Activated T-helper 1 cell treated with anti-CD3 and anti-CD28 coated beads, Interleukin-12 subunit alpha, Interleukin-12 subunit beta, Interleukin-2, Interleukin-4 antibody, amounts not matched to agents 30 ng/mL and 10 ng/mL and 1 ng/mL, durations not matched to agents 14 hours and 24 hours and 36 hours (primary cell): ENCODE data around the gene TAC3. TPM values are rescaled to one million over a fixed set of nuclear protein-coding genes. Genes with fewer than 3 reads are reported as not detected.

Experiments used
- DNase-seq: peaks from one replicate; pipeline ENCODE4 v3.0.0; 2021; ENCODE audit warnings: low spot score
- H3K27ac Mint-ChIP-seq: one replicate; pipeline ENCODE4 v1.8.0; 2021; ENCODE audit warnings: mild to moderate bottlenecking, mixed read lengths
- H3K27me3 Mint-ChIP-seq: one replicate; pipeline ENCODE4 v1.8.0; 2022; ENCODE audit warnings: mild to moderate bottlenecking, moderate library complexity, mixed read lengths; ENCODE audit not compliant: insufficient read depth
- H3K36me3 Mint-ChIP-seq: one replicate; pipeline ENCODE4 v1.8.0; 2021; ENCODE audit warnings: low read depth, mixed read lengths
- H3K4me1 Mint-ChIP-seq: one replicate; pipeline ENCODE4 v1.8.0; 2021; ENCODE audit warnings: low read depth, mixed read lengths
- H3K4me3 Mint-ChIP-seq: one replicate; pipeline ENCODE4 v1.8.0; 2021; ENCODE audit warnings: mild to moderate bottlenecking, moderate library complexity, mixed read lengths
- H3K9me3 Mint-ChIP-seq: one replicate; pipeline ENCODE4 v1.8.0; 2021; ENCODE audit warnings: mixed read lengths
- intact Hi-C: fragments of 100-400 bp; cut with micrococcal nuclease; formaldehyde crosslinking; loops from one replicate; pipeline ENCODE4 v1.15.1; 2024
- total RNA-seq: library from RNA; stranded (reverse); gene quantifications from 2 replicates; pipeline ENCODE4 v1.2.3, GENCODE V29; 2022

Gene TAC3
- total RNA-seq, 1 donor from 2014 or later, result 0.34 TPM

DNA sequence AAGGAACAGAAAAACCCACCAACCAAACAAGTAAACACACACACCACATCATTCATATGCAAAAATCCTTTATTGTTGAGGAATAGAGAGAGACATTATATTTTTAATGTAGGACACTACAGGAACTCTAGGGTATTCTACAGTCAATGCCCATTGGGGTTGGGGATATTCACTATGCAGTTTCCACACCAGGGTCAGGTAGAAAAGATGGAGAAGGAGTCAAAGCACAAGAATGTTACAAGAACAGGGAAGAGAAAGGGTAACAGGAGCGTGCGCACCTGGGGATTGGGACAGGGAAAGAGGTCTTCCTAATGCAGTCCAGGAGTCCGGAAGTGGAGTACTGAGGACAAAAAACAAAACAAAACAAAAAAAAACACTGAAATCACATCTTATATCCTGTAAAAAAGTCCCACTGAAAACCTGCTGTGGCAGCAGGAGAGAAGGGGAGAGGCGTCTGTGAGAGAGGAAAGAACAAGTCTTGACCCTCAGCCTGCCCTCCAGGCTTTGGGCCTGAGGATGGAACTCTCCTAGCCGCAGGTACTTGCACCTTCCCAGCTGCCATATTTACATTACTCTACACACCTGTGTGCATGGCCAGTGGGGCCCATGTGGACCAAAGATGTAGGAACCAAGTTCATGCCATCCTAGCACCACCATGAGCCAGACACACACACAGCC, 6.2 kb downstream of the TAC3 start:
- Mint-ChIP-seq H3K27me3 (peaks cover 12% of the 10 kb centered on the region), H3K4me1 (peaks cover 47% of the 10 kb centered on the region), H3K4me3 (no peak overlapping the region), H3K27ac (no peak overlapping the region), H3K36me3 (peaks cover 5% of the 10 kb centered on the region), H3K9me3 (no peaks in the 10 kb centered on the region)
- DNase-seq, result no peak
- intact Hi-C loops, result no loop called here

- peak overlapping the region; percentile 34 for H3K4me3 Mint-ChIP-seq
- peak overlapping the region; percentile 37 for H3K27ac Mint-ChIP-seq
- intact Hi-C loops, result loop anchor here (1.0 kb wide), 5 partner anchors 23 to 175 kb away; no protein-coding TSS in a partner anchor
- DNase-seq, result no peak
- H3K36me3 Mint-ChIP-seq, result peaks cover 18% of the 10 kb centered on the region
- H3K9me3 Mint-ChIP-seq, result no peaks in the 10 kb centered on the region
- H3K27me3 Mint-ChIP-seq, result peaks cover 3% of the 10 kb centered on the region
- peaks cover 52% of the 10 kb centered on the region for H3K4me1 Mint-ChIP-seq
Measured at GRCh38 chr12:57008178-57008577, 8.2 kb downstream of the TAC3 start.

- DNase-seq, result no peak
- intact Hi-C loops, result loop anchor here (1.0 kb wide), 1 partner anchor 250 kb away; no protein-coding TSS in a partner anchor
- peaks cover 23% of the 10 kb centered on the region for H3K36me3 Mint-ChIP-seq
- H3K4me3 Mint-ChIP-seq, result peak overlapping the region; percentile 93
- H3K27me3 Mint-ChIP-seq, result no peaks in the 10 kb centered on the region
- H3K27ac Mint-ChIP-seq, result peak overlapping the region; percentile 80
- H3K4me1 Mint-ChIP-seq, result peaks cover 49% of the 10 kb centered on the region
- H3K9me3 Mint-ChIP-seq, result no peaks in the 10 kb centered on the region
Measured at GRCh38 chr12:57006809-57007475, 9.4 kb downstream of the TAC3 start.

GRCh38 chr12:57005980-57006808, 10.1 kb downstream of the TAC3 start, which contains the start of gene ZBTB39:
ZBTB39 (minus strand) TSS chr12:57006546; CDS start chr12:57004917, 1,629 bp downstream.
- DNase-seq, result peak; percentile 65
- H3K4me1 Mint-ChIP-seq, result peaks cover 47% of the 10 kb centered on the region
- peak within 1 kb of the TSS; percentile 85 for H3K27ac Mint-ChIP-seq
- H3K4me3 Mint-ChIP-seq, result peak within 1 kb of the TSS; percentile 93
- H3K36me3 Mint-ChIP-seq, result peaks cover 28% of the 10 kb centered on the region
- no peaks in the 10 kb centered on the region for H3K9me3 Mint-ChIP-seq
- intact Hi-C loops, result loop anchor here (1.0 kb wide), 1 partner anchor 249 kb away; no protein-coding TSS in a partner anchor
- no peaks in the 10 kb centered on the region for H3K27me3 Mint-ChIP-seq

- peaks cover 31% of the 10 kb centered on the region for H3K36me3 Mint-ChIP-seq
- peaks cover 54% of the 10 kb centered on the region for H3K4me1 Mint-ChIP-seq
- no peaks in the 10 kb centered on the region for H3K27me3 Mint-ChIP-seq
- no peak overlapping the region for H3K27ac Mint-ChIP-seq
- intact Hi-C loops, result no loop called here
- peak overlapping the region; percentile 93 for H3K4me3 Mint-ChIP-seq
- no peaks in the 10 kb centered on the region for H3K9me3 Mint-ChIP-seq
- no peak for DNase-seq
Measured at GRCh38 chr12:57004651-57005050, 11.7 kb downstream of the TAC3 start.

GRCh38 chr12:57003395-57003794, 12.9 kb downstream of the TAC3 start:
- H3K9me3 Mint-ChIP-seq, result no peaks in the 10 kb centered on the region
- no peaks in the 10 kb centered on the region for H3K27me3 Mint-ChIP-seq
- no peak overlapping the region for H3K27ac Mint-ChIP-seq
- H3K4me3 Mint-ChIP-seq, result no peak overlapping the region
- peaks cover 66% of the 10 kb centered on the region for H3K4me1 Mint-ChIP-seq
- intact Hi-C loops, result no loop called here
- DNase-seq, result no peak
- peaks cover 35% of the 10 kb centered on the region for H3K36me3 Mint-ChIP-seq

DNA sequence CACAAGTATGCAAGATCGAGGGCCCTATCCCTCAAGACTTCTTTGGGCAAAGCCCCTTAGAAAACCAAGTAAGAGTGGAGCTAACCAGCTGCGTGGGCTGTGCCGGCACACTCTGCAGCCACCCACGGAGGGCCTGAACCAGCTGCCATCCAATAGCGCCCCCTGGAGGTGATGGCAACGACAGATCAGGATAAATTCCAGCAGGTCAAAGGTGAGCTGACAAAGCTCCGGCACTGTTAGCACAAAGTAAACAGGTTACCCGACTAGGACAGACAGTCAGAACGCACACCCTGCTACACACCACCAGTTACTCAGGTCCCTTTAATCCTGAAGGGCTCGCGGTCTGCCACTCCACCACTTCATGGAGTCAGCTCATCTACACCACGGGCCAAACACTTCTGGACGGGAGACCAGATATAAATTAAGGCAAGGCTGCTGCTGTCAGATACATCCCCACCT, 14.9 kb downstream of the TAC3 start:
- Mint-ChIP-seq H3K4me3 (no peak overlapping the region), H3K27me3 (no peaks in the 10 kb centered on the region), H3K4me1 (peaks cover 54% of the 10 kb centered on the region), H3K36me3 (peaks cover 38% of the 10 kb centered on the region), H3K9me3 (no peaks in the 10 kb centered on the region), H3K27ac (no peak overlapping the region)
- intact Hi-C loops, result loop anchor here (1.0 to 2.0 kb wide), 2 partner anchors 15 to 244 kb away; no protein-coding TSS in a partner anchor
- DNase-seq, result peak; percentile 66

DNA sequence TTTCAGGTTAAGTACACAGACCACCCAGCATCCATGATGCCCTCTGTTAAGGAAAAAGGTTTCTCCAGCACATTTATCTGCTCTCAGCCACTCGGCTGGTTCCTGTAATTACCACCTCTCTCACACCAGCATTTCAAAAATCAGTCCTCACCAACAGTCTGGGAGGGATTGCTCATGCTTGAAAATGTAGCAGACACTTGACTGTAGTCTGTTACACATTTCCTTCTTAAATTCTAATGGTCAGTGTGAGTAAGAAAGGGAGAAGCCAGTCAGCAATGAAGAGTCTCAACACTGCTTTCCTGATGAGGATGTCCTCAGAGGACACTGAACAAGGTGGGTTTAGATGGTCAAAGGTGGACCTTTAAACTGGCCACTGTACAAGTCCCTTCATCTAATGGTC, 15.9 kb downstream of the TAC3 start:
- Mint-ChIP-seq H3K36me3 (peaks cover 35% of the 10 kb centered on the region), H3K4me1 (peaks cover 48% of the 10 kb centered on the region), H3K9me3 (no peaks in the 10 kb centered on the region), H3K27me3 (no peaks in the 10 kb centered on the region), H3K27ac (peak overlapping the region; percentile 27), H3K4me3 (no peak overlapping the region)
- intact Hi-C loops, result loop anchor here (2.0 kb wide), 1 partner anchor 14 kb away; no protein-coding TSS in a partner anchor
- DNase-seq, result no peak

- peaks cover 31% of the 10 kb centered on the region for H3K36me3 Mint-ChIP-seq
- H3K4me3 Mint-ChIP-seq, result peak overlapping the region; percentile 75
- H3K27me3 Mint-ChIP-seq, result no peaks in the 10 kb centered on the region
- H3K4me1 Mint-ChIP-seq, result peaks cover 40% of the 10 kb centered on the region
- H3K9me3 Mint-ChIP-seq, result no peaks in the 10 kb centered on the region
- intact Hi-C loops, result loop anchor here (1.0 to 5.0 kb wide), 2 partner anchors 12 to 1027 kb away; partner anchors contain the start of gene RAB5B
- DNase-seq, result no peak
- H3K27ac Mint-ChIP-seq, result peak overlapping the region; percentile 89
Measured at GRCh38 chr12:56999456-56999855, 16.9 kb downstream of the TAC3 start.

- no peaks in the 10 kb centered on the region for H3K9me3 Mint-ChIP-seq
- intact Hi-C loops, result loop anchor here (1.0 to 5.0 kb wide), 2 partner anchors 12 to 1027 kb away; partner anchors contain the start of gene RAB5B
- peak; percentile 22 for DNase-seq
- peaks cover 26% of the 10 kb centered on the region for H3K36me3 Mint-ChIP-seq
- H3K4me3 Mint-ChIP-seq, result peak overlapping the region; percentile 75
- no peaks in the 10 kb centered on the region for H3K27me3 Mint-ChIP-seq
- H3K27ac Mint-ChIP-seq, result peak overlapping the region; percentile 89
- H3K4me1 Mint-ChIP-seq, result peaks cover 40% of the 10 kb centered on the region
Measured at GRCh38 chr12:56998981-56999380, 17.3 kb downstream of the TAC3 start.

GRCh38 chr12:56998316-56998715, 18.0 kb downstream of the TAC3 start:
- no peaks in the 10 kb centered on the region for H3K9me3 Mint-ChIP-seq
- H3K4me3 Mint-ChIP-seq, result no peak overlapping the region
- peaks cover 40% of the 10 kb centered on the region for H3K4me1 Mint-ChIP-seq
- H3K27ac Mint-ChIP-seq, result peak overlapping the region; percentile 37
- no peak for DNase-seq
- intact Hi-C loops, result loop anchor here (5.0 kb wide), 1 partner anchor 1026 kb away; the partner anchor contains the start of gene RAB5B
- peaks cover 21% of the 10 kb centered on the region for H3K36me3 Mint-ChIP-seq
- no peaks in the 10 kb centered on the region for H3K27me3 Mint-ChIP-seq

DNA sequence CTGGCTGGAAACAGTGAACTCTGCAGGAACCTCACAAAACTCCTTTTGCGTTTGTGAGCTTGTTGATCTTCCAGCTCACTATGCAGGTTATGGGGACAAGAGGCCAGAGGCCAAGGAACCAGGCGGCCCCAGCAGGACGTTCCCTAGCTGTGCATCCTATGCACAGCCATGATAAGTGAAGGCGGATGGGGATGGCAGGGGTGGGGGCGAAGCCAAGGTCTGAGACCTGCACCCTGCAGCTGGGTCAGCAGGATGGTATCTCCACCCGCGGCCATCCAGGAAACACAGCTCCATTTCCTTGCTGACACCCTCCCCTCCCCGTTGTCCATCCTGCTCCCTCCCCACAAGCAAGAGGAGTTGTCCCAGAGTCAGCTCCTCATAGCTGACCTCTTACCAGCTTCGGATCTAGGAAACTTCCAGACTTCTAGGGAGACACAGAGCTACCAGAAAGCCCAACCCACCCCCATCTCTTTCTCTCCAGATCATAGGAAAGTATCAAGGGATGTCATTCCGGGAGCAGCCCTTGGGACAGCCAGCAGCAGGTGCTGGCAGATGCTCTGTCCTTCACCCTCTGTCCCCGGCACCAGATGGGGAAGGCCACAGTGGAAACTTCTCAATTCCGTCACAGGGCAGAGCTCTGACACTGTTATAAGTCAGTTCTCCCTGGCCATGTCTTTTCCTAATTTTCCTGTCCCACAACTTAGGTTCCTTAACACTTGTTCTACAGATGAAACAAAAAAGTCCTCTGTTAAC, 19.4 kb downstream of the TAC3 start:
- Mint-ChIP-seq H3K27me3 (no peaks in the 10 kb centered on the region), H3K36me3 (peaks cover 15% of the 10 kb centered on the region), H3K27ac (no peak overlapping the region), H3K4me1 (peaks cover 40% of the 10 kb centered on the region), H3K4me3 (no peak overlapping the region), H3K9me3 (no peaks in the 10 kb centered on the region)
- DNase-seq, result no peak
- intact Hi-C loops, result loop anchor here (5.0 kb wide), 1 partner anchor 1025 kb away; the partner anchor contains the start of gene RAB5B
